Right atrium auricular region (tissue), 2 donors: ENCODE measurements around the gene SLC35B2. TPM values are rescaled to one million over a fixed set of nuclear protein-coding genes. Genes with fewer than 3 reads are reported as not detected.

Source experiments
- DNase-seq: peaks from one replicate; pipeline ENCODE4 v3.0.0-alpha.2; 2019; ENCODE audit warnings: low spot score
- H3K27ac ChIP-seq, 2 donors: fragments of 200-600 bp; sonication (generic); 1 replicate in 1 of 2; 2 replicates in 1 of 2; pipeline ENCODE4 v1.5.1; 2016 to 2019
- H3K27me3 ChIP-seq, 2 donors: fragments of 200-600 bp; sonication (generic); one replicate each; pipeline versions ENCODE4 v1.5.1 to v1.6.0; 2017 to 2019
- H3K36me3 ChIP-seq: fragments of 200-600 bp; sonication (generic); one replicate; pipeline ENCODE4 v1.5.1; 2016
- H3K4me1 ChIP-seq, 2 donors: fragments of 200-600 bp; sonication (generic); one replicate each; pipeline versions ENCODE4 v1.5.1 to v1.6.0; 2017 to 2019
- H3K4me3 ChIP-seq, 2 donors: fragments of 200-600 bp; sonication (generic); 1 replicate in 1 of 2; 2 replicates in 1 of 2; pipeline ENCODE4 v1.5.1; 2017 to 2019; ENCODE audit warnings: mild to moderate bottlenecking in 1 of 2, moderate library complexity in 1 of 2
- H3K9me3 ChIP-seq, 2 donors: fragments of 200-600 bp; sonication (generic); one replicate each; pipeline ENCODE4 v1.5.1; 2019
- total RNA-seq, 2 donors: library from RNA; depleted of rRNA; stranded (reverse); fragments of >200 nt; gene quantifications; one replicate each; pipeline ENCODE4 v1.1.0, GENCODE V29; 2016
- TF ChIP-seq, protein P1 (sequence below), 2 donors: fragments of 200-600 bp; sonication (generic); IDR thresholded peaks; one replicate each; pipeline ENCODE4 v1.5.1; 2019; ENCODE audit warnings: antibody characterized with exemption in 2 of 2

Gene SLC35B2
- total RNA-seq, 2 donors from 2014 or later = 23.0 to 23.7 TPM

DNA sequence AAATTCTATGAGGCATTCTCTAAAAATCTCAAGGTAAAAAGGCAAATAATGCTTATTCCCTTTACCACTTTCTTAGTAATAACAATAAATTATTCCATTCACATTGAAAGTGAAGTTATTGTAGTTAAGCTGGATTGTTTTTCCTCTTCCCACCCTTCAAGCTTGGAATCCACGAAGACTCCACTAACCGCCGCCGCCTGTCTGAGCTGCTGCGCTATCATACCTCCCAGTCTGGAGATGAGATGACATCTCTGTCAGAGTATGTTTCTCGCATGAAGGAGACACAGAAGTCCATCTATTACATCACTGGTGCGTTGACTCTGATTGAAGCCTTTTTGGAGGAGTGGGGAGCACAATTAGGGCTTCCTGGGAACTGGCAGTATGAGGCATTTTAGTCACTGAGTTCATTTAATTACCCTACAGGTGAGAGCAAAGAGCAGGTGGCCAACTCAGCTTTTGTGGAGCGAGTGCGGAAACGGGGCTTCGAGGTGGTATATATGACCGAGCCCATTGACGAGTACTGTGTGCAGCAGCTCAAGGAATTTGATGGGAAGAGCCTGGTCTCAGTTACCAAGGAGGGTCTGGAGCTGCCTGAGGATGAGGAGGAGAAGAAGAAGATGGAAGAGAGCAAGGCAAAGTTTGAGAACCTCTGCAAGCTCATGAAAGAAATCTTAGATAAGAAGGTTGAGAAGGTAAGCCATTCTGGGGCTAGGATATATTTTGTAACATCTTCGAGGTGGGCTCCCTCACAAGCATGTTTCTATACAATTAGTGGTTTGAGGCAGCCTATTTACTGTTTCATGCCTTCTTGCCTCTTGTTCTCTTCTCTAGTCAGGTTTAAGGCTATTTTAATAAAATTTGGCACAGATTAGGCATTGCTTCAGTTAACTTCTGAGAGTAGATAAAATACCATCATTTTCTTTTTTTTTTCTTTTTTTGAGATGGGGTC lies 5.5 kb downstream of the SLC35B2 start:
- TF ChIP-seq, protein P1, sequence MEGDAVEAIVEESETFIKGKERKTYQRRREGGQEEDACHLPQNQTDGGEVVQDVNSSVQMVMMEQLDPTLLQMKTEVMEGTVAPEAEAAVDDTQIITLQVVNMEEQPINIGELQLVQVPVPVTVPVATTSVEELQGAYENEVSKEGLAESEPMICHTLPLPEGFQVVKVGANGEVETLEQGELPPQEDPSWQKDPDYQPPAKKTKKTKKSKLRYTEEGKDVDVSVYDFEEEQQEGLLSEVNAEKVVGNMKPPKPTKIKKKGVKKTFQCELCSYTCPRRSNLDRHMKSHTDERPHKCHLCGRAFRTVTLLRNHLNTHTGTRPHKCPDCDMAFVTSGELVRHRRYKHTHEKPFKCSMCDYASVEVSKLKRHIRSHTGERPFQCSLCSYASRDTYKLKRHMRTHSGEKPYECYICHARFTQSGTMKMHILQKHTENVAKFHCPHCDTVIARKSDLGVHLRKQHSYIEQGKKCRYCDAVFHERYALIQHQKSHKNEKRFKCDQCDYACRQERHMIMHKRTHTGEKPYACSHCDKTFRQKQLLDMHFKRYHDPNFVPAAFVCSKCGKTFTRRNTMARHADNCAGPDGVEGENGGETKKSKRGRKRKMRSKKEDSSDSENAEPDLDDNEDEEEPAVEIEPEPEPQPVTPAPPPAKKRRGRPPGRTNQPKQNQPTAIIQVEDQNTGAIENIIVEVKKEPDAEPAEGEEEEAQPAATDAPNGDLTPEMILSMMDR (IDR thresholded peaks at IDR 0.05) = no peak
- H3K36me3 ChIP-seq = peaks cover 71% of the 10 kb centered on the region
- H3K27me3 ChIP-seq = no peaks in the 10 kb centered on the region
- H3K9me3 ChIP-seq = no peaks in the 10 kb centered on the region
- H3K27ac ChIP-seq = no peak overlapping the region
- H3K4me1 ChIP-seq = peaks cover 0 to 43% of the 10 kb centered on the region in 2 donors
- DNase-seq = no peak
- H3K4me3 ChIP-seq = no peak overlapping the region

DNA sequence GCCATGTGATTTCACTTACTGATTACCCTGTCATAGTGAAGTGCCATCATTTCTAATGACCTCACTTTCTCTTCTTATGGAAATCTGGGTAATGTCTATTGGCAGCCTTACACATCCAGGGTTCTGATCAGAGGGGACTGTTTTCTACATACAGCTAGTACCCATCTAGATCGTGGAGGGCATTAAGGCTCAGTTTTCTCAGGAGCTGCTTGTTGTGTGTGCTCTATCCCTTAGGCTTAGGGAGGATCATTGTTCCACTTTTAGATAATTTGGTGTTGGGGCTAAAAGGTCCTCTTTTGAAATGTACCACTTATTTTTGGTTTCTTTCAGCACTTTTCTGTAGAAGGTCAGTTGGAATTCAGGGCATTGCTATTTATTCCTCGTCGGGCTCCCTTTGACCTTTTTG lies 6.6 kb downstream of the SLC35B2 start:
- Histone ChIP-seq H3K4me3 (no peak overlapping the region), H3K36me3 (peaks cover 71% of the 10 kb centered on the region), H3K4me1 (peaks cover 0 to 36% of the 10 kb centered on the region in 2 donors), H3K9me3 (no peaks in the 10 kb centered on the region), H3K27ac (no peak overlapping the region), H3K27me3 (no peaks in the 10 kb centered on the region)
- no peak for DNase-seq
- TF ChIP-seq, protein P1 (IDR thresholded peaks at IDR 0.05) = no peak

DNA sequence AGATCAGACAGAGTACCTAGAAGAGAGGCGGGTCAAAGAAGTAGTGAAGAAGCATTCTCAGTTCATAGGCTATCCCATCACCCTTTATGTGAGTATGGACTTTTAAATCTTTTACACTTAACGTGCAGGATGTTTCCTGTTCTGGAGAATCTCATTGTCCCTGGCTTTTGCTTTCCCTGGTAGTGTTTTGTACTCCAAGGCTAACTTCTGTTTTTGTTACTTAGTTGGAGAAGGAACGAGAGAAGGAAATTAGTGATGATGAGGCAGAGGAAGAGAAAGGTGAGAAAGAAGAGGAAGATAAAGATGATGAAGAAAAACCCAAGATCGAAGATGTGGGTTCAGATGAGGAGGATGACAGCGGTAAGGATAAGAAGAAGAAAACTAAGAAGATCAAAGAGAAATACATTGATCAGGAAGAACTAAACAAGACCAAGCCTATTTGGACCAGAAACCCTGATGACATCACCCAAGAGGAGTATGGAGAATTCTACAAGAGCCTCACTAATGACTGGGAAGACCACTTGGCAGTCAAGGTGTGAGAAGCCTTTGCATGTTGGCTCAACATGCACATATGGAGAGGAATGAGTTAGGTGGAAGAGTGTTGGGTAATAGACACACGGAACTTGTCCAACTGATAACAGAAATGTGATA lies 7.1 kb downstream of the SLC35B2 start:
- Histone ChIP-seq H3K36me3 (peaks cover 68% of the 10 kb centered on the region), H3K4me1 (peaks cover 0 to 40% of the 10 kb centered on the region in 2 donors), H3K27ac (no peak overlapping the region), H3K4me3 (no peak overlapping the region), H3K9me3 (no peaks in the 10 kb centered on the region), H3K27me3 (no peaks in the 10 kb centered on the region)
- TF ChIP-seq, protein P1 (IDR thresholded peaks at IDR 0.05) = no peak
- DNase-seq = no peak

DNA sequence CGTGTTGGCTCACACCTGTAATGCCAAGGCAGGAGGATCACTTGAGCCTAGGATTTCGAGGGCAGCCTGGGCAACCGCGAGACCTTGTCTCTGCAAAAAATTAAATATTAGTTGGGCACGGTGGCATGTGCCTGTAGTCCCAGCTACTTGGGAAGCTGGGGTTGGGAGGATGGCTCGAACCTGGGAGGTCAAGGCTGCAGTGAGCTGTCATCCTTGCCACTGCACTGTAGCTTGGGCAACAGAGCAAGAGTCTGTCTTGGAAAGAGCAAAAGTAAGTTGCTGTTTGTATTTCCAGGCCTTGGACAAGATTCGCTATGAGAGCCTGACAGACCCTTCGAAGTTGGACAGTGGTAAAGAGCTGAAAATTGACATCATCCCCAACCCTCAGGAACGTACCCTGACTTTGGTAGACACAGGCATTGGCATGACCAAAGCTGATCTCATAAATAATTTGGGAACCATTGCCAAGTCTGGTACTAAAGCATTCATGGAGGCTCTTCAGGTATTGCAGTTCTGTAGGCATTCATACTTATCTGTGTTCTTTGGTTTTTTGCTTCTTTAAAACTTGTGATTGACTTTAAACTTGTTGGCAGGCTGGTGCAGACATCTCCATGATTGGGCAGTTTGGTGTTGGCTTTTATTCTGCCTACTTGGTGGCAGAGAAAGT lies 8.1 kb downstream of the SLC35B2 start:
- Histone ChIP-seq H3K36me3 (peaks cover 58% of the 10 kb centered on the region), H3K27me3 (no peaks in the 10 kb centered on the region), H3K27ac (no peak overlapping the region), H3K4me3 (no peak overlapping the region), H3K9me3 (no peaks in the 10 kb centered on the region), H3K4me1 (peaks cover 0 to 39% of the 10 kb centered on the region in 2 donors)
- TF ChIP-seq, protein P1 (IDR thresholded peaks at IDR 0.05) = no peak
- no peak for DNase-seq

DNA sequence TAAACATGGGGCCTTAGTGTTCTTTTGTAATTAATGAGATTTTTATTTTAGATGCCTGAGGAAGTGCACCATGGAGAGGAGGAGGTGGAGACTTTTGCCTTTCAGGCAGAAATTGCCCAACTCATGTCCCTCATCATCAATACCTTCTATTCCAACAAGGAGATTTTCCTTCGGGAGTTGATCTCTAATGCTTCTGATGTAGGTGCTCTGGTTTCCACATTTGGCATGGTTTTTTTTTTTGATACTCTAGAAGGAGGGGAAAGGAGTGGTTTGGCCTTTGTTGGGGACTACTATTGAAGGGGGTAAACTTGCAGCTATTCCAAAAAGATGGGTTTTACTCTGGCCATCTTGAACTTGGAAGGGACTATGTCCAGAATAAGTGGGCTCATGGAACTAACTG lies 8.7 kb downstream of the SLC35B2 start:
- TF ChIP-seq, protein P1 (IDR thresholded peaks at IDR 0.05) = no peak
- peak overlapping the region; percentile 92 to 95 for H3K4me3 ChIP-seq
- peaks cover 0 to 36% of the 10 kb centered on the region in 2 donors for H3K4me1 ChIP-seq
- peak overlapping the region; percentile 100 for H3K27ac ChIP-seq
- no peaks in the 10 kb centered on the region for H3K9me3 ChIP-seq
- H3K36me3 ChIP-seq = peaks cover 52% of the 10 kb centered on the region
- no peaks in the 10 kb centered on the region for H3K27me3 ChIP-seq
- DNase-seq = no peak
